Measurements from ENCODE around the gene SCP2.

SCP2 gene

DNA sequence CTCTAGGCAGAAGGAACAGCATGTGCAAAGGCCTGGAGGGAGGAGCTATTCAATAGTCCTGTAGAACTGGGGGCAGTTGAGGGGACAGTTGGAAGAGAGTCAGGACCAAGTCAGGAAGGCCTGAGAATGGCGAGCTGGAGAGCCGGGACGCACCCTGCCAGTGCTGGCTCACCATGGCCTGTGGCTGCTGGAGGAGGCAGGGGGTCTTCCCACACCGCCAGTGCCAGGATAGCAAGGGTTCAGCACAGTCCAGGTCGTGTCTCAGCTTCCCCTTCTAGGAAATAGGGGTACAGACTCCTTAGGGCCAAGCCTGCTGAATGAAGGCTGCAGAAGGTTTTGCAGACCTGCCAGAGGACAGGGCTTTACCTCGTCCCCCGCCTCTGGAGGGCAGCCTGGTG lies 142.2 kb downstream of the SCP2 start:
- no peak overlapping the region for H3K27ac ChIP-seq (ENCODE audit: poor library complexity, severe bottlenecking)
- TF ChIP-seq, protein P1, sequence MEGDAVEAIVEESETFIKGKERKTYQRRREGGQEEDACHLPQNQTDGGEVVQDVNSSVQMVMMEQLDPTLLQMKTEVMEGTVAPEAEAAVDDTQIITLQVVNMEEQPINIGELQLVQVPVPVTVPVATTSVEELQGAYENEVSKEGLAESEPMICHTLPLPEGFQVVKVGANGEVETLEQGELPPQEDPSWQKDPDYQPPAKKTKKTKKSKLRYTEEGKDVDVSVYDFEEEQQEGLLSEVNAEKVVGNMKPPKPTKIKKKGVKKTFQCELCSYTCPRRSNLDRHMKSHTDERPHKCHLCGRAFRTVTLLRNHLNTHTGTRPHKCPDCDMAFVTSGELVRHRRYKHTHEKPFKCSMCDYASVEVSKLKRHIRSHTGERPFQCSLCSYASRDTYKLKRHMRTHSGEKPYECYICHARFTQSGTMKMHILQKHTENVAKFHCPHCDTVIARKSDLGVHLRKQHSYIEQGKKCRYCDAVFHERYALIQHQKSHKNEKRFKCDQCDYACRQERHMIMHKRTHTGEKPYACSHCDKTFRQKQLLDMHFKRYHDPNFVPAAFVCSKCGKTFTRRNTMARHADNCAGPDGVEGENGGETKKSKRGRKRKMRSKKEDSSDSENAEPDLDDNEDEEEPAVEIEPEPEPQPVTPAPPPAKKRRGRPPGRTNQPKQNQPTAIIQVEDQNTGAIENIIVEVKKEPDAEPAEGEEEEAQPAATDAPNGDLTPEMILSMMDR (IDR thresholded peaks at IDR 0.05; ENCODE audit: poor library complexity, severe bottlenecking) = no peak
- H3K36me3 ChIP-seq (ENCODE audit: low read depth) = no peaks in the 10 kb centered on the region
- H3K4me1 ChIP-seq (ENCODE audit: insufficient read depth, poor library complexity, severe bottlenecking) = no peaks in the 10 kb centered on the region
- no peak for ATAC-seq (ENCODE audit: low read depth)
- no peak for DNase-seq (ENCODE audit: low spot score)
- no peaks in the 10 kb centered on the region for H3K9me3 ChIP-seq (ENCODE audit: severe bottlenecking)
- no peak overlapping the region for H3K4me3 ChIP-seq (ENCODE audit: severe bottlenecking)
- no peaks in the 10 kb centered on the region for H3K27me3 ChIP-seq (ENCODE audit: insufficient read depth, poor library complexity, severe bottlenecking)

GRCh38 chr1:53069663-53070327 lies 142.7 kb downstream of the SCP2 start:
- TF ChIP-seq, protein P1 (IDR thresholded peaks at IDR 0.05; ENCODE audit: poor library complexity, severe bottlenecking) = no peak
- DNase-seq (ENCODE audit: low spot score) (no peak), ATAC-seq (ENCODE audit: low read depth) (no peak)
- Histone ChIP-seq H3K4me3 (ENCODE audit: severe bottlenecking) (no peak overlapping the region), H3K36me3 (ENCODE audit: low read depth) (no peaks in the 10 kb centered on the region), H3K4me1 (ENCODE audit: insufficient read depth, poor library complexity, severe bottlenecking) (no peaks in the 10 kb centered on the region), H3K27ac (ENCODE audit: poor library complexity, severe bottlenecking) (no peak overlapping the region), H3K9me3 (ENCODE audit: severe bottlenecking) (no peaks in the 10 kb centered on the region), H3K27me3 (ENCODE audit: insufficient read depth, poor library complexity, severe bottlenecking) (no peaks in the 10 kb centered on the region)

GRCh38 chr1:53070621-53071020 lies 143.5 kb downstream of the SCP2 start:
- DNase-seq (ENCODE audit: low spot score) (no peak), ATAC-seq (ENCODE audit: low read depth) (no peak; the same call in 2 of the 3 replicates)
- Histone ChIP-seq H3K36me3 (ENCODE audit: low read depth) (no peaks in the 10 kb centered on the region), H3K4me1 (ENCODE audit: insufficient read depth, poor library complexity, severe bottlenecking) (no peaks in the 10 kb centered on the region), H3K4me3 (ENCODE audit: severe bottlenecking) (no peak overlapping the region), H3K27ac (ENCODE audit: poor library complexity, severe bottlenecking) (no peak overlapping the region), H3K9me3 (ENCODE audit: severe bottlenecking) (no peaks in the 10 kb centered on the region), H3K27me3 (ENCODE audit: insufficient read depth, poor library complexity, severe bottlenecking) (no peaks in the 10 kb centered on the region)
- TF ChIP-seq, protein P1 (IDR thresholded peaks at IDR 0.05; ENCODE audit: poor library complexity, severe bottlenecking) = no peak

GRCh38 chr1:53071167-53071865 lies 144.2 kb downstream of the SCP2 start:
- Histone ChIP-seq H3K9me3 (ENCODE audit: severe bottlenecking) (no peaks in the 10 kb centered on the region), H3K4me1 (ENCODE audit: insufficient read depth, poor library complexity, severe bottlenecking) (no peaks in the 10 kb centered on the region), H3K27me3 (ENCODE audit: insufficient read depth, poor library complexity, severe bottlenecking) (no peaks in the 10 kb centered on the region), H3K36me3 (ENCODE audit: low read depth) (no peaks in the 10 kb centered on the region), H3K27ac (ENCODE audit: poor library complexity, severe bottlenecking) (no peak overlapping the region), H3K4me3 (ENCODE audit: severe bottlenecking) (no peak overlapping the region)
- TF ChIP-seq, protein P1 (IDR thresholded peaks at IDR 0.05; ENCODE audit: poor library complexity, severe bottlenecking) = no peak
- ATAC-seq (ENCODE audit: low read depth) (no peak), DNase-seq (ENCODE audit: low spot score) (no peak)

- H3K36me3 ChIP-seq (ENCODE audit: low read depth) = no peaks in the 10 kb centered on the region
- no peaks in the 10 kb centered on the region for H3K9me3 ChIP-seq (ENCODE audit: severe bottlenecking)
- no peaks in the 10 kb centered on the region for H3K27me3 ChIP-seq (ENCODE audit: insufficient read depth, poor library complexity, severe bottlenecking)
- no peak for DNase-seq (ENCODE audit: low spot score)
- ATAC-seq (ENCODE audit: low read depth) = no peak
- TF ChIP-seq, protein P1 (IDR thresholded peaks at IDR 0.05; ENCODE audit: poor library complexity, severe bottlenecking) = no peak
- no peaks in the 10 kb centered on the region for H3K4me1 ChIP-seq (ENCODE audit: insufficient read depth, poor library complexity, severe bottlenecking)
- H3K27ac ChIP-seq (ENCODE audit: poor library complexity, severe bottlenecking) = no peak overlapping the region
- no peak overlapping the region for H3K4me3 ChIP-seq (ENCODE audit: severe bottlenecking)
Measured at GRCh38 chr1:53071915-53072314, 144.8 kb downstream of the SCP2 start.

Measured in RWPE2 (cell line).